Measurements from ENCODE around the gene ADAMTS17.

- no peak for TF ChIP-seq CTCF (IDR thresholded peaks at IDR 0.05)
- TF ChIP-seq POLR2A (IDR thresholded peaks at IDR 0.05): no peak
Observed at GRCh38 chr15:100263031-100263430, 78.7 kb downstream of the ADAMTS17 start.
